Measurements from ENCODE around the gene VNN1.

DNA sequence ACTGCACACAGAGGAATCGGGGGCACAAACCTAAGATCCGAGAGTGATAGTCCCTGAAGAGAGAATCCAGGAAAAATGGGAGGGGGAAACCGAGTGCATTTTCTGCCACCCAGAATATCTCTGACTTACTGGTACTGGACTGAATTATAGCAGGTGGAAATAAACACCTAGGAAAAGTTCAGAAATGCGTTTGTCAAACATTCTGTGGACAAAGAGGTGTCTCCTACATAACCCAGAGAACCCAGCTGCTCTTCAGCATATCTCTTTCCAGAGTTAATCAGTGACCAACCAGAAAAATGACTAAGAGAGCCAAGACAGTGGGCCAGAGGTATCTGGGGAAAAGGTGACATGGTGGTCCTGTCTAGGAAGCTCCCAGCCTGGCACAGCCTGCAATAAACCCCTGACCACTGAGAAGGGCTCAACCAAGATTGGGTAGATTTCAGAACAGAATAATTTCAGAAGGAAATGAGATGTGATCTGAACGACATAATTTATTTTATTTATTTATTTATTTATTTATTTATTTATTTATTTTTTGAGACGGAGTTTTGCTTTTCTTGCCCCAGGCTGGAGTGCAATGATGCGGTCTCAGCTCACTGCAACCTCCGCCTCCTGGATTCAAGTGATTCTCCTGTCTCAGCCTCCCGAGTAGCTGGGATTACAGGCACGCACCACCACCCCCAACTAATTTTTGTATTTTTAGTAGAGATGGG is 6.0 kb upstream of the VNN1 start:
- no peak for TF ChIP-seq POLR2A (IDR thresholded peaks at IDR 0.05; ENCODE audit: extremely low read depth, insufficient read length)
- TF ChIP-seq, protein P1, sequence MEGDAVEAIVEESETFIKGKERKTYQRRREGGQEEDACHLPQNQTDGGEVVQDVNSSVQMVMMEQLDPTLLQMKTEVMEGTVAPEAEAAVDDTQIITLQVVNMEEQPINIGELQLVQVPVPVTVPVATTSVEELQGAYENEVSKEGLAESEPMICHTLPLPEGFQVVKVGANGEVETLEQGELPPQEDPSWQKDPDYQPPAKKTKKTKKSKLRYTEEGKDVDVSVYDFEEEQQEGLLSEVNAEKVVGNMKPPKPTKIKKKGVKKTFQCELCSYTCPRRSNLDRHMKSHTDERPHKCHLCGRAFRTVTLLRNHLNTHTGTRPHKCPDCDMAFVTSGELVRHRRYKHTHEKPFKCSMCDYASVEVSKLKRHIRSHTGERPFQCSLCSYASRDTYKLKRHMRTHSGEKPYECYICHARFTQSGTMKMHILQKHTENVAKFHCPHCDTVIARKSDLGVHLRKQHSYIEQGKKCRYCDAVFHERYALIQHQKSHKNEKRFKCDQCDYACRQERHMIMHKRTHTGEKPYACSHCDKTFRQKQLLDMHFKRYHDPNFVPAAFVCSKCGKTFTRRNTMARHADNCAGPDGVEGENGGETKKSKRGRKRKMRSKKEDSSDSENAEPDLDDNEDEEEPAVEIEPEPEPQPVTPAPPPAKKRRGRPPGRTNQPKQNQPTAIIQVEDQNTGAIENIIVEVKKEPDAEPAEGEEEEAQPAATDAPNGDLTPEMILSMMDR (IDR thresholded peaks at IDR 0.05; ENCODE audit: low read depth, low read length) = no peak
- TF ChIP-seq, protein P2, sequence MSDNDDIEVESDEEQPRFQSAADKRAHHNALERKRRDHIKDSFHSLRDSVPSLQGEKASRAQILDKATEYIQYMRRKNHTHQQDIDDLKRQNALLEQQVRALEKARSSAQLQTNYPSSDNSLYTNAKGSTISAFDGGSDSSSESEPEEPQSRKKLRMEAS (IDR thresholded peaks at IDR 0.05; ENCODE audit: low read depth, low read length) = no peak

Measured in NB4 (cell line).